AG08396 (cell line): ENCODE results near the gene CNGA2.

ENCODE experiments used
- DNase-seq: peaks from one replicate; pipeline ENCODE4 v3.0.0; 2012; ENCODE audit warnings: low spot score, mixed read lengths

The CNGA2 gene

GRCh38 chrX:151712253-151712652, 22.3 kb upstream of the CNGA2 start:
- no peak for DNase-seq

- DNase-seq = peak; percentile 39
Observed at GRCh38 chrX:151713849-151714248, 20.7 kb upstream of the CNGA2 start.

- DNase-seq = no peak
Observed at GRCh38 chrX:151714362-151714761, 20.2 kb upstream of the CNGA2 start.

GRCh38 chrX:151715752-151716151, 18.8 kb upstream of the CNGA2 start, which contains the start of gene FATE1:
Gene FATE1 (plus strand): TSS chrX:151716035. CDS start chrX:151716120, 85 bp downstream.
- no peak for DNase-seq

GRCh38 chrX:151722241-151722846, 12.2 kb upstream of the CNGA2 start:
- peak; percentile 42 for DNase-seq

GRCh38 chrX:151723156-151723760, 11.3 kb upstream of the CNGA2 start:
- DNase-seq = no peak

- no peak for DNase-seq
Observed at GRCh38 chrX:151724563-151725337, 9.8 kb upstream of the CNGA2 start.

GRCh38 chrX:151725338-151725614, 9.3 kb upstream of the CNGA2 start:
- no peak for DNase-seq

GRCh38 chrX:151726751-151727150, 7.8 kb upstream of the CNGA2 start:
- DNase-seq = no peak

GRCh38 chrX:151727346-151727745, 7.2 kb upstream of the CNGA2 start:
- DNase-seq = no peak

GRCh38 chrX:151729056-151729725, 5.4 kb upstream of the CNGA2 start:
- no peak for DNase-seq

GRCh38 chrX:151735219-151735618, 673 bp downstream of the CNGA2 start:
- DNase-seq = no peak

GRCh38 chrX:151736685-151737084, 2.1 kb downstream of the CNGA2 start:
- no peak for DNase-seq

- no peak for DNase-seq
Observed at GRCh38 chrX:151737494-151737893, 2.9 kb downstream of the CNGA2 start.

- DNase-seq = no peak
Observed at GRCh38 chrX:151738751-151739150, 4.2 kb downstream of the CNGA2 start.

- no peak for DNase-seq
Observed at GRCh38 chrX:151741606-151742005, 7.1 kb downstream of the CNGA2 start.

GRCh38 chrX:151742311-151742710, 7.8 kb downstream of the CNGA2 start:
- DNase-seq = no peak

- DNase-seq = no peak
Observed at GRCh38 chrX:151743651-151744470, 9.3 kb downstream of the CNGA2 start.

- no peak for DNase-seq
Observed at GRCh38 chrX:151745651-151746050, 11.1 kb downstream of the CNGA2 start.

- DNase-seq = no peak
Observed at GRCh38 chrX:151746502-151746901, 12.0 kb downstream of the CNGA2 start.

GRCh38 chrX:151750511-151750910, 16.0 kb downstream of the CNGA2 start:
- DNase-seq = no peak

- no peak for DNase-seq
Observed at GRCh38 chrX:151752847-151753246, 18.3 kb downstream of the CNGA2 start.
